HG02588 (cell line): Measurements from ENCODE around the gene ANKS4B.
"Not testable (repeated sequence)": the region's sequence is repeated elsewhere in the genome, so short reads cannot be mapped to it uniquely, and the experiment has no call there.

Source experiments
- ATAC-seq: cut with Tn5 transposase; IDR thresholded peaks from one replicate; pipeline ENCODE4 v1.9.1; 2021; ENCODE audit warnings: mild to moderate bottlenecking, moderate library complexity; ENCODE audit not compliant: unreplicated experiment

The ANKS4B gene

GRCh38 chr16:21262779-21263639, 29.5 kb downstream of the ANKS4B start:
- no peak for ATAC-seq

GRCh38 chr16:21263640-21264570, 30.4 kb downstream of the ANKS4B start:
- ATAC-seq: peak; percentile 64

GRCh38 chr16:21264571-21265036, 31.1 kb downstream of the ANKS4B start:
- no peak for ATAC-seq

GRCh38 chr16:21265104-21265837, 31.8 kb downstream of the ANKS4B start:
- no peak for ATAC-seq

GRCh38 chr16:21267298-21267697, 33.8 kb downstream of the ANKS4B start:
- ATAC-seq: no peak

GRCh38 chr16:21268236-21268635, 34.7 kb downstream of the ANKS4B start:
- ATAC-seq: no peak

GRCh38 chr16:21272253-21272652, 38.8 kb downstream of the ANKS4B start:
- ATAC-seq: no peak

GRCh38 chr16:21272763-21273162, 39.3 kb downstream of the ANKS4B start:
- ATAC-seq: not testable (repeated sequence)

- no peak for ATAC-seq
Measured at GRCh38 chr16:21274172-21274726, 40.8 kb downstream of the ANKS4B start.

- ATAC-seq: no peak
Measured at GRCh38 chr16:21275529-21275928, 42.0 kb downstream of the ANKS4B start.

GRCh38 chr16:21276090-21276489, 42.6 kb downstream of the ANKS4B start:
- ATAC-seq: no peak

- no peak for ATAC-seq
Measured at GRCh38 chr16:21277045-21277926, 43.8 kb downstream of the ANKS4B start.

- ATAC-seq: peak; percentile 64
Measured at GRCh38 chr16:21277927-21278706, 44.6 kb downstream of the ANKS4B start, which contains the start of gene CRYM. Gene CRYM (minus strand): TSS chr16:21278290. CDS start chr16:21278251, 39 bp downstream.

GRCh38 chr16:21279501-21279900, 46.0 kb downstream of the ANKS4B start:
- no peak for ATAC-seq

GRCh38 chr16:21281698-21282389, 48.3 kb downstream of the ANKS4B start:
- no peak for ATAC-seq

GRCh38 chr16:21283521-21284289, 50.2 kb downstream of the ANKS4B start:
- no peak for ATAC-seq

- ATAC-seq: no peak
Measured at GRCh38 chr16:21284414-21284813, 50.9 kb downstream of the ANKS4B start.
